ENCODE data around the gene BBS2. TPM values are rescaled to one million over a fixed set of nuclear protein-coding genes. Genes with fewer than 3 reads are reported as not detected.

The BBS2 gene
- total and polyA plus RNA-seq, 2 of the 4 experiments (the other 2 are of a cell fraction), result 18.6 to 32.3 TPM

- no peak overlapping the region for H2AFZ ChIP-seq (replicated peaks; ENCODE audit: low read length, poor library complexity)
- H4K5ac ChIP-seq (ENCODE audit: low read depth, low read length), result no peak overlapping the region
- no peak overlapping the region for H2AK9ac ChIP-seq (replicated peaks; ENCODE audit: low read depth, low read length, poor library complexity)
- H2BK120ac ChIP-seq (ENCODE audit: low read depth, low read length), result no peak overlapping the region
- no peak overlapping the region for H3K4me3 ChIP-seq (ENCODE audit: insufficient read depth, low read depth, low read length)
- H3K14ac ChIP-seq (replicated peaks; ENCODE audit: low read depth, low read length), result no peak overlapping the region
- H3K79me1 ChIP-seq (ENCODE audit: low read depth in 1 of 2, low read length in 2 of 2), result peaks cover 3 to 8% of the 10 kb centered on the region in 2 experiments; a peak in 3 of 4 replicates
- dilution Hi-C loops (cut with HindIII; ENCODE audit: low sequenced_read_pairs, unreplicated experiment) (no loop called here), intact Hi-C loops (cut with micrococcal nuclease) (no loop called here), in situ Hi-C loops (cut with MboI; ENCODE audit: low sequenced_read_pairs) (no loop called here)
- no peak overlapping the region for H3K4me2 ChIP-seq (ENCODE audit: low read depth, low read length)
- H3K18ac ChIP-seq (ENCODE audit: low read depth, low read length), result no peak overlapping the region
- peaks cover 36% of the 10 kb centered on the region for H3K36me3 ChIP-seq (ENCODE audit: control insufficient read depth, insufficient read depth, low read length)
- H2BK15ac ChIP-seq (ENCODE audit: low read depth, low read length), result no peak overlapping the region
- WGBS, 2 experiments (ENCODE audit: extremely low coverage in 2 of 2, insufficient read length in 1 of 2), result 100% methylated on average over 1 of the region's 2 CpGs; no CpG with 5 or more reads in 1 of the 2 experiments
- peaks cover 3% of the 10 kb centered on the region; the same call in 1 of the 2 replicates for H3K9me1 ChIP-seq (ENCODE audit: insufficient read depth, low read length)
- no peaks in the 10 kb centered on the region for H3K9me3 ChIP-seq (ENCODE audit: control insufficient read depth, insufficient read depth, low read length)
- H3K4me1 ChIP-seq (ENCODE audit: control insufficient read depth, insufficient read depth, low read length), result no peaks in the 10 kb centered on the region
- no peaks in the 10 kb centered on the region for H3K27me3 ChIP-seq (ENCODE audit: control insufficient read depth, insufficient read depth, low read length)
- DNase-seq (no peak), ATAC-seq (ENCODE audit: low read depth) (no peak)
- H2BK20ac ChIP-seq (ENCODE audit: low read depth, low read length), result no peak overlapping the region
- no peak overlapping the region for H3K9ac ChIP-seq (ENCODE audit: low read depth, low read length)
- no peak overlapping the region for H3K4ac ChIP-seq (ENCODE audit: low read depth, low read length)
- POLR2A ChIA-PET (ENCODE audit: unreplicated experiment), result no interaction called here
- H2AK5ac ChIP-seq (ENCODE audit: low read depth, low read length), result no peak overlapping the region
- H4K91ac ChIP-seq (ENCODE audit: insufficient read depth, low read depth, low read length), result no peak overlapping the region
- no peak overlapping the region for H4K8ac ChIP-seq (ENCODE audit: low read depth in 2 of 2, low read length in 2 of 2)
- no peak overlapping the region for H3K23ac ChIP-seq (ENCODE audit: low read depth, low read length)
- CTCF ChIA-PET, result no interaction called here
- no peaks in the 10 kb centered on the region for H4K20me1 ChIP-seq (ENCODE audit: insufficient read depth, low read length)
- no peak overlapping the region for H3K56ac ChIP-seq (ENCODE audit: extremely low read depth, insufficient read depth, low read length)
- no TSS peak for BruUV-seq (replicated peaks)
- H3K27ac ChIP-seq (ENCODE audit: insufficient read depth, low read length), result no peak overlapping the region
- H2BK5ac ChIP-seq (ENCODE audit: low read depth, low read length, poor library complexity, severe bottlenecking), result no peak overlapping the region
- TF ChIP-seq CHD1 (IDR thresholded peaks at IDR 0.05; ENCODE audit: low read depth, low read length), result no peak
- no peak for TF ChIP-seq BHLHE40 (IDR thresholded peaks at IDR 0.05; ENCODE audit: low read depth, low read length)
- no peak for TF ChIP-seq SMC3 (IDR thresholded peaks at IDR 0.05; ENCODE audit: low read depth, low read length)
- TF ChIP-seq MAZ (IDR thresholded peaks at IDR 0.05; ENCODE audit: borderline replicate concordance, low read depth, low read length), result no peak
- TF ChIP-seq RFX5 (IDR thresholded peaks at IDR 0.05; ENCODE audit: low read depth, low read length), result no peak
- TF ChIP-seq FOS (IDR thresholded peaks at IDR 0.05; ENCODE audit: low read depth, low read length), result no peak
- TF ChIP-seq CTCF (conservative IDR thresholded peaks at IDR 0.05; ENCODE audit: low read depth, low read length), result no peak
- no peak for TF ChIP-seq CEBPB (IDR thresholded peaks at IDR 0.05; ENCODE audit: low read depth, low read length)
- no peak for TF ChIP-seq ELK1 (IDR thresholded peaks at IDR 0.05; ENCODE audit: borderline replicate concordance, low read depth, low read length)
- no peak for TF ChIP-seq NFE2L2 (IDR thresholded peaks at IDR 0.05; ENCODE audit: low read depth, low read length)
- TF ChIP-seq MXI1 (IDR thresholded peaks at IDR 0.05; ENCODE audit: borderline replicate concordance, low read depth, low read length), result no peak
- no peak for TF ChIP-seq POLR2A (IDR thresholded peaks at IDR 0.05; ENCODE audit: low read depth, low read length)
- no peak for TF ChIP-seq RCOR1 (IDR thresholded peaks at IDR 0.05; ENCODE audit: insufficient replicate concordance, low read length)
- TF ChIP-seq RAD21 (IDR thresholded peaks at IDR 0.05; ENCODE audit: low read length), result no peak
- TF ChIP-seq MAFK (IDR thresholded peaks at IDR 0.05; ENCODE audit: low read depth, low read length), result no peak
- TF ChIP-seq, protein P1, sequence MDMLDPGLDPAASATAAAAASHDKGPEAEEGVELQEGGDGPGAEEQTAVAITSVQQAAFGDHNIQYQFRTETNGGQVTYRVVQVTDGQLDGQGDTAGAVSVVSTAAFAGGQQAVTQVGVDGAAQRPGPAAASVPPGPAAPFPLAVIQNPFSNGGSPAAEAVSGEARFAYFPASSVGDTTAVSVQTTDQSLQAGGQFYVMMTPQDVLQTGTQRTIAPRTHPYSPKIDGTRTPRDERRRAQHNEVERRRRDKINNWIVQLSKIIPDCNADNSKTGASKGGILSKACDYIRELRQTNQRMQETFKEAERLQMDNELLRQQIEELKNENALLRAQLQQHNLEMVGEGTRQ (IDR thresholded peaks at IDR 0.05; ENCODE audit: low read depth, low read length), result no peak
Measured at GRCh38 chr16:56466344-56466743, 53.5 kb downstream of the BBS2 start.
